Upper lobe of right lung (tissue), 1 donor: ENCODE measurements around the gene ATG5. TPM values are rescaled to one million over a fixed set of nuclear protein-coding genes. Genes with fewer than 3 reads are reported as not detected.

Experiments
- ATAC-seq: fragments of 200-7000 bp; cut with Tn5 transposase; one replicate; pipeline ENCODE4 v1.9.1; 2020; ENCODE audit warnings: mild to moderate bottlenecking, moderate library complexity
- DNase-seq: peaks from one replicate; pipeline ENCODE4 v3.0.0-alpha.2; 2020
- H3K27ac ChIP-seq: fragments of 200-600 bp; one replicate; pipeline ENCODE4 v1.8.0; 2022
- H3K27me3 ChIP-seq: fragments of 200-600 bp; one replicate; pipeline ENCODE4 v1.8.0; 2022; ENCODE audit warnings: mild to moderate bottlenecking
- H3K36me3 ChIP-seq: fragments of 200-600 bp; one replicate; pipeline ENCODE4 v1.8.0; 2022
- H3K4me1 ChIP-seq: fragments of 200-600 bp; one replicate; pipeline ENCODE4 v1.8.0; 2022
- H3K4me3 ChIP-seq: fragments of 200-600 bp; one replicate; pipeline ENCODE4 v1.8.0; 2022; ENCODE audit warnings: mild to moderate bottlenecking
- H3K9me3 ChIP-seq: fragments of 200-600 bp; one replicate; pipeline ENCODE4 v1.8.0; 2022
- intact Hi-C: fragments of 100-400 bp; cut with DNase I; formaldehyde crosslinking; loops from one replicate; pipeline ENCODE4 v1.11.0; 2022
- total RNA-seq: library from RNA; stranded (reverse); fragmentation: NEBNext Ultra II Directional; extraction: Animal tissue kit (Norgen Biotek cat#: 25700); gene quantifications from one replicate; pipeline ENCODE4 v1.2.1, GENCODE V29; 2021
- TF ChIP-seq, protein P1 (sequence below): fragments of 200-600 bp; IDR thresholded peaks from one replicate; pipeline ENCODE4 v1.8.0; 2022; ENCODE audit warnings: antibody characterized with exemption
- donor health status: DM: no; HTN: yes; CAD: no; lungs with severe emphysema.

Gene ATG5
- total RNA-seq, 1 donor from 2014 or later = 34.4 TPM

- no peak for ATAC-seq
- Histone ChIP-seq H3K9me3 (no peaks in the 10 kb centered on the region), H3K27ac (no peak overlapping the region), H3K4me3 (no peak overlapping the region), H3K27me3 (no peaks in the 10 kb centered on the region), H3K36me3 (peaks cover 7% of the 10 kb centered on the region), H3K4me1 (no peaks in the 10 kb centered on the region)
- intact Hi-C loops = no loop called here
- TF ChIP-seq, protein P1, sequence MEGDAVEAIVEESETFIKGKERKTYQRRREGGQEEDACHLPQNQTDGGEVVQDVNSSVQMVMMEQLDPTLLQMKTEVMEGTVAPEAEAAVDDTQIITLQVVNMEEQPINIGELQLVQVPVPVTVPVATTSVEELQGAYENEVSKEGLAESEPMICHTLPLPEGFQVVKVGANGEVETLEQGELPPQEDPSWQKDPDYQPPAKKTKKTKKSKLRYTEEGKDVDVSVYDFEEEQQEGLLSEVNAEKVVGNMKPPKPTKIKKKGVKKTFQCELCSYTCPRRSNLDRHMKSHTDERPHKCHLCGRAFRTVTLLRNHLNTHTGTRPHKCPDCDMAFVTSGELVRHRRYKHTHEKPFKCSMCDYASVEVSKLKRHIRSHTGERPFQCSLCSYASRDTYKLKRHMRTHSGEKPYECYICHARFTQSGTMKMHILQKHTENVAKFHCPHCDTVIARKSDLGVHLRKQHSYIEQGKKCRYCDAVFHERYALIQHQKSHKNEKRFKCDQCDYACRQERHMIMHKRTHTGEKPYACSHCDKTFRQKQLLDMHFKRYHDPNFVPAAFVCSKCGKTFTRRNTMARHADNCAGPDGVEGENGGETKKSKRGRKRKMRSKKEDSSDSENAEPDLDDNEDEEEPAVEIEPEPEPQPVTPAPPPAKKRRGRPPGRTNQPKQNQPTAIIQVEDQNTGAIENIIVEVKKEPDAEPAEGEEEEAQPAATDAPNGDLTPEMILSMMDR = no peak
- no peak for DNase-seq
These were observed 139.4 kb downstream of the ATG5 start for GRCh38 chr6:106186172-106186571.

DNA sequence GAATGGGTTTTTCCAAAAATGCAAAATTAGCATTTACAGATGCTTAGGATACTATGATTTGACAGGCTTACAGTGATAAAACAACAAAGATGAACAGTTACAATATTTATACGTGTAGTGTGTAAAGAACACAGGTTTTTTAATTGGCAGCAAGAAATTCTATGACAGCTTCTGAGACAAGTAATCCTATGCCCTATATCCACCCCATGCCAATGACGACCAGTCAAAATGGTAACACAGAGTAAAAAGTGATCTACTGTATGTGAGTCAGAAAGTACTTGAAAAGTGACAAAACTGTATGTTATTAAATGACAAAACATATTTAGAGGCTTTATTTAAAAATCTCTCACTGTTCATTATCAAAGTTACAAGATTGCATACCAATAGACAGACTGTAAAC is 139.9 kb downstream of the ATG5 start:
- Histone ChIP-seq H3K27me3 (no peaks in the 10 kb centered on the region), H3K4me1 (no peaks in the 10 kb centered on the region), H3K27ac (no peak overlapping the region), H3K36me3 (peaks cover 7% of the 10 kb centered on the region), H3K9me3 (no peaks in the 10 kb centered on the region), H3K4me3 (no peak overlapping the region)
- TF ChIP-seq, protein P1 = no peak
- ATAC-seq (no peak), DNase-seq (no peak)
- intact Hi-C loops = no loop called here

DNA sequence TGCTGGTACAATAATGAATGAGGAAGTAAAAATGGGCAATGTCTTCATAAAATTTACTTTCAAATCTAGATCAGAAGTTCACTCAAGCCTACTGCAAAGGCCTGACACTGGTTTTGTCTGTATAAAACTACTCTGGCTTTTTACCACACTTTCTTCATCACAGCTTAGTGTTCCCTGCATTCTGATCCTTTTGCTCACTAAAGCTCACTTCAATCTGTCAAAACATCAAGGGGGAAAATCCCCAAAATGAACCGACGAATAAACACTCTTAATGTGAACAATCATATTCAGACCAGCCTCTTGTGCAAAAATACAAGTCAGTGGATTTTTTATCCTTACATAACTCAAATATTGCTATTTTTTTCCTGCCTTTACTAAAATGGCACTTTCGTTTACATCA is 140.9 kb downstream of the ATG5 start:
- no peak overlapping the region for H3K27ac ChIP-seq
- no peaks in the 10 kb centered on the region for H3K27me3 ChIP-seq
- H3K36me3 ChIP-seq = peaks cover 7% of the 10 kb centered on the region
- TF ChIP-seq, protein P1 = no peak
- no peaks in the 10 kb centered on the region for H3K4me1 ChIP-seq
- H3K4me3 ChIP-seq = no peak overlapping the region
- DNase-seq (no peak), ATAC-seq (no peak)
- no peaks in the 10 kb centered on the region for H3K9me3 ChIP-seq
- intact Hi-C loops = no loop called here

GRCh38 chr6:106183430-106183829 is 142.1 kb downstream of the ATG5 start:
- TF ChIP-seq, protein P1 = no peak

GRCh38 chr6:106182455-106182854 is 143.1 kb downstream of the ATG5 start:
- intact Hi-C loops = no loop called here
- DNase-seq (no peak), ATAC-seq (no peak)
- TF ChIP-seq, protein P1 = no peak
- H3K9me3 ChIP-seq = no peaks in the 10 kb centered on the region
- no peaks in the 10 kb centered on the region for H3K27me3 ChIP-seq
- no peak overlapping the region for H3K4me3 ChIP-seq
- H3K36me3 ChIP-seq = peaks cover 7% of the 10 kb centered on the region
- H3K4me1 ChIP-seq = no peaks in the 10 kb centered on the region
- no peak overlapping the region for H3K27ac ChIP-seq

More at GRCh38 chr6:106183430-106183829, 142.1 kb downstream of the ATG5 start:
- no peak for DNase-seq
- no peaks in the 10 kb centered on the region for H3K27me3 ChIP-seq
- ATAC-seq = no peak
- intact Hi-C loops = no loop called here
- no peaks in the 10 kb centered on the region for H3K4me1 ChIP-seq
- no peaks in the 10 kb centered on the region for H3K9me3 ChIP-seq
- no peak overlapping the region for H3K27ac ChIP-seq
- H3K36me3 ChIP-seq = peaks cover 7% of the 10 kb centered on the region
- no peak overlapping the region for H3K4me3 ChIP-seq
